Measurements from ENCODE around the gene BLID.

Gene BLID

GRCh38 chr11:122115524-122116379, at the start of gene BLID:
TSS of gene BLID (minus strand) at chr11:122116215. CDS start at chr11:122115922, 293 bp downstream.
- DNase-seq (ENCODE audit: insufficient read length, low spot score) (no peak), FAIRE-seq (no peak)

GRCh38 chr11:122163053-122163819, 47.2 kb upstream of the BLID start:
- FAIRE-seq (no peak), DNase-seq (ENCODE audit: insufficient read length, low spot score) (no peak)

- FAIRE-seq (no peak), DNase-seq (ENCODE audit: insufficient read length, low spot score) (no peak)
These were observed 46.1 kb upstream of the BLID start for GRCh38 chr11:122162095-122162494.

GRCh38 chr11:122160841-122161590, 45.0 kb upstream of the BLID start:
- FAIRE-seq (no peak), DNase-seq (ENCODE audit: insufficient read length, low spot score) (no peak)

GRCh38 chr11:122159861-122160260, 43.8 kb upstream of the BLID start:
- FAIRE-seq = no peak

GRCh38 chr11:122159173-122159721, 43.2 kb upstream of the BLID start:
- no peak for DNase-seq (ENCODE audit: insufficient read length, low spot score)
- no peak for FAIRE-seq

More at GRCh38 chr11:122159861-122160260, 43.8 kb upstream of the BLID start:
- no peak for DNase-seq (ENCODE audit: insufficient read length, low spot score)

GRCh38 chr11:122158171-122158570, 42.2 kb upstream of the BLID start:
- DNase-seq (ENCODE audit: insufficient read length, low spot score) (no peak), FAIRE-seq (no peak)

- DNase-seq (ENCODE audit: insufficient read length, low spot score) (no peak), FAIRE-seq (no peak)
These were observed 41.7 kb upstream of the BLID start for GRCh38 chr11:122157653-122158161.

GRCh38 chr11:122156940-122157382, 40.9 kb upstream of the BLID start:
- FAIRE-seq = no peak
- DNase-seq (ENCODE audit: insufficient read length, low spot score) = no peak

- DNase-seq (ENCODE audit: insufficient read length, low spot score) (no peak), FAIRE-seq (no peak)
These were observed 39.9 kb upstream of the BLID start for GRCh38 chr11:122155765-122156527.

- DNase-seq (ENCODE audit: insufficient read length, low spot score) (no peak), FAIRE-seq (no peak)
These were observed 39.0 kb upstream of the BLID start for GRCh38 chr11:122154994-122155393.

GRCh38 chr11:122154227-122154626, 38.2 kb upstream of the BLID start:
- FAIRE-seq (no peak), DNase-seq (ENCODE audit: insufficient read length, low spot score) (no peak)

GRCh38 chr11:122153746-122154145, 37.7 kb upstream of the BLID start:
- FAIRE-seq = no peak
- no peak for DNase-seq (ENCODE audit: insufficient read length, low spot score)

GRCh38 chr11:122150216-122151124, 34.5 kb upstream of the BLID start:
- DNase-seq (ENCODE audit: insufficient read length, low spot score) = no peak
- FAIRE-seq = no peak

GRCh38 chr11:122149202-122149601, 33.2 kb upstream of the BLID start:
- FAIRE-seq = no peak
- DNase-seq (ENCODE audit: insufficient read length, low spot score) = no peak

- FAIRE-seq (no peak), DNase-seq (ENCODE audit: insufficient read length, low spot score) (no peak)
These were observed 30.5 kb upstream of the BLID start for GRCh38 chr11:122146475-122146874.

GRCh38 chr11:122145715-122146274, 29.8 kb upstream of the BLID start:
- no peak for DNase-seq (ENCODE audit: insufficient read length, low spot score)
- no peak for FAIRE-seq

- FAIRE-seq (no peak), DNase-seq (ENCODE audit: insufficient read length, low spot score) (no peak)
These were observed 28.7 kb upstream of the BLID start for GRCh38 chr11:122144752-122145151.

Data from GM19239 (cell line).